HepG2 (cell line): Measurements from ENCODE around the gene ZBP1. TPM values are rescaled to one million over a fixed set of nuclear protein-coding genes. Genes with fewer than 3 reads are reported as not detected.
A peak's percentile ranks its signal among the peaks of the same experiment; 100 is the strongest.

Experiments used
- CERS6 ChIP-seq: sonication (generic); formaldehyde crosslinking; IDR thresholded peaks from 2 replicates; pipeline ENCODE4 v1.5.0; 2020; ENCODE audit warnings: missing genetic modification reagents
- FOXJ3 ChIP-seq: sonication (generic); formaldehyde crosslinking; IDR thresholded peaks from 2 replicates; pipeline ENCODE4 v1.4.0; 2020; ENCODE audit warnings: missing genetic modification reagents, mild to moderate bottlenecking, borderline replicate concordance
- GMEB2 ChIP-seq: IDR thresholded peaks from 2 replicates; pipeline ENCODE4 v1.6.1; 2016; ENCODE audit warnings: missing biosample characterization, missing genetic modification reagents, low read depth
- ISL2 ChIP-seq: sonication (generic); formaldehyde crosslinking; IDR thresholded peaks from 2 replicates; pipeline ENCODE4 v1.5.0; 2020; ENCODE audit warnings: missing genetic modification reagents
- KAT8 ChIP-seq: IDR thresholded peaks from 2 replicates; pipeline ENCODE4 v1.6.1; 2016; ENCODE audit warnings: missing genetic modification reagents, missing compliant biosample characterization
- KDM5A ChIP-seq: fragments of 200-600 bp; sonication (generic); IDR thresholded peaks from 2 replicates; pipeline ENCODE4 v1.7.0; 2018; ENCODE audit warnings: antibody characterized with exemption, mild to moderate bottlenecking, low read length, borderline replicate concordance
- KLF6 ChIP-seq: IDR thresholded peaks from 2 replicates; pipeline ENCODE4 v1.8.0; 2016; ENCODE audit warnings: missing biosample characterization, missing genetic modification reagents
- MXI1 ChIP-seq: IDR thresholded peaks from 3 replicates; pipeline ENCODE4 v1.6.1; 2012; ENCODE audit warnings: low read depth, low read length, inconsistent platforms, borderline replicate concordance
- NKX3-1 ChIP-seq: sonication (generic); formaldehyde crosslinking; IDR thresholded peaks from 2 replicates; pipeline ENCODE4 v1.5.0; 2020; ENCODE audit warnings: missing genetic modification reagents
- STAG1 ChIP-seq: sonication (generic); formaldehyde crosslinking; IDR thresholded peaks from 2 replicates; pipeline ENCODE4 v1.4.0; 2020; ENCODE audit warnings: missing genetic modification reagents
- TERF1 ChIP-seq: sonication (generic); formaldehyde crosslinking; IDR thresholded peaks from 2 replicates; pipeline ENCODE4 v1.8.0; 2022; ENCODE audit warnings: mild to moderate bottlenecking, missing genetic modification reagents, moderate library complexity
- ZBTB2 ChIP-seq: sonication (generic); formaldehyde crosslinking; IDR thresholded peaks from 2 replicates; pipeline ENCODE4 v1.8.0; 2022; ENCODE audit warnings: low read depth, missing genetic modification reagents
- ZBTB20 ChIP-seq: sonication (generic); formaldehyde crosslinking; IDR thresholded peaks from 2 replicates; pipeline ENCODE4 v1.8.1; 2023; ENCODE audit warnings: missing genetic modification reagents, low read depth, mild to moderate bottlenecking, borderline replicate concordance
- ZNF672 ChIP-seq: sonication (generic); formaldehyde crosslinking; IDR thresholded peaks from 2 replicates; pipeline ENCODE4 v1.8.1; 2022; ENCODE audit warnings: missing genetic modification reagents
- polyA plus RNA-seq, 8 experiments: library from polyadenylated mRNA; depleted of rRNA in 3 of 8; stranded (reverse) in 7 of 8; unstranded in 1 of 8; fragments of >200 nt; fragmentation: Illumina TruSeq in 4 of 8; extraction: Trizol in 4 of 8; gene quantifications; 2 replicates each; pipeline versions ENCODE4 v1.2.1 to v1.2.3, GENCODE V29; 2011 to 2016; ENCODE audit warnings: low read depth in 4 of 8, missing spikeins in 1 of 8, mixed read lengths in 1 of 8; ENCODE audit not compliant: insufficient read depth in 1 of 8
- total RNA-seq, 5 experiments: library from RNA; depleted of rRNA; stranded (reverse); fragments of >200 nt; fragmentation: Illumina TruSeq; extraction: Trizol; gene quantifications; 2 replicates each; pipeline ENCODE4 v1.2.3, GENCODE V29; 2016; ENCODE audit warnings: low read depth in 1 of 5
- TF ChIP-seq, protein P1 (sequence below): sonication (generic); formaldehyde crosslinking; IDR thresholded peaks from 2 replicates; pipeline ENCODE4 v1.5.1; 2020; ENCODE audit warnings: missing genetic modification reagents, mild to moderate bottlenecking, borderline replicate concordance
- TF ChIP-seq, protein P2 (sequence below): sonication (generic); formaldehyde crosslinking; IDR thresholded peaks from 2 replicates; pipeline ENCODE4 v1.5.0; 2020; ENCODE audit warnings: mild to moderate bottlenecking, missing genetic modification reagents

The ZBP1 gene
- total and polyA plus RNA-seq, 2 of the 13 experiments (the other 11 are each of a cell fraction or from before 2014, with no cell fraction given): not detected

GRCh38 chr20:57557926-57558613 lies 62.2 kb downstream of the ZBP1 start (continued):
- TF ChIP-seq, protein P1, sequence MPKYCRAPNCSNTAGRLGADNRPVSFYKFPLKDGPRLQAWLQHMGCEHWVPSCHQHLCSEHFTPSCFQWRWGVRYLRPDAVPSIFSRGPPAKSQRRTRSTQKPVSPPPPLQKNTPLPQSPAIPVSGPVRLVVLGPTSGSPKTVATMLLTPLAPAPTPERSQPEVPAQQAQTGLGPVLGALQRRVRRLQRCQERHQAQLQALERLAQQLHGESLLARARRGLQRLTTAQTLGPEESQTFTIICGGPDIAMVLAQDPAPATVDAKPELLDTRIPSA (CRISPR knock-in tag): no peak
- no peak for TF ChIP-seq ZBTB2 (CRISPR knock-in tag)
- TF ChIP-seq MXI1: peak; percentile 26; the same call in 1 of the 3 replicates
- no peak for TF ChIP-seq STAG1 (CRISPR knock-in tag)
- no peak for TF ChIP-seq NKX3-1 (CRISPR knock-in tag)
- TF ChIP-seq FOXJ3 (CRISPR knock-in tag): peak; percentile 1; the same call in 1 of the 2 replicates
- 0 out of 2 replicates have a peak, but pooled peaks have one; percentile 1 for TF ChIP-seq ISL2
- TF ChIP-seq TERF1: no peak
- TF ChIP-seq KLF6 (CRISPR knock-in tag): 0 out of 2 replicates have a peak, but pooled peaks have one; percentile 16
- no peak for TF ChIP-seq CERS6
- TF ChIP-seq KAT8 (CRISPR knock-in tag): peak; percentile 20; the same call in 1 of the 2 replicates
- no peak for TF ChIP-seq GMEB2 (CRISPR knock-in tag)
- TF ChIP-seq KDM5A: no peak
- TF ChIP-seq ZBTB20: no peak
- TF ChIP-seq, protein P2, sequence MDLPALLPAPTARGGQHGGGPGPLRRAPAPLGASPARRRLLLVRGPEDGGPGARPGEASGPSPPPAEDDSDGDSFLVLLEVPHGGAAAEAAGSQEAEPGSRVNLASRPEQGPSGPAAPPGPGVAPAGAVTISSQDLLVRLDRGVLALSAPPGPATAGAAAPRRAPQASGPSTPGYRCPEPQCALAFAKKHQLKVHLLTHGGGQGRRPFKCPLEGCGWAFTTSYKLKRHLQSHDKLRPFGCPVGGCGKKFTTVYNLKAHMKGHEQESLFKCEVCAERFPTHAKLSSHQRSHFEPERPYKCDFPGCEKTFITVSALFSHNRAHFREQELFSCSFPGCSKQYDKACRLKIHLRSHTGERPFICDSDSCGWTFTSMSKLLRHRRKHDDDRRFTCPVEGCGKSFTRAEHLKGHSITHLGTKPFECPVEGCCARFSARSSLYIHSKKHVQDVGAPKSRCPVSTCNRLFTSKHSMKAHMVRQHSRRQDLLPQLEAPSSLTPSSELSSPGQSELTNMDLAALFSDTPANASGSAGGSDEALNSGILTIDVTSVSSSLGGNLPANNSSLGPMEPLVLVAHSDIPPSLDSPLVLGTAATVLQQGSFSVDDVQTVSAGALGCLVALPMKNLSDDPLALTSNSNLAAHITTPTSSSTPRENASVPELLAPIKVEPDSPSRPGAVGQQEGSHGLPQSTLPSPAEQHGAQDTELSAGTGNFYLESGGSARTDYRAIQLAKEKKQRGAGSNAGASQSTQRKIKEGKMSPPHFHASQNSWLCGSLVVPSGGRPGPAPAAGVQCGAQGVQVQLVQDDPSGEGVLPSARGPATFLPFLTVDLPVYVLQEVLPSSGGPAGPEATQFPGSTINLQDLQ (CRISPR knock-in tag): no peak
- TF ChIP-seq ZNF672 (CRISPR knock-in tag): no peak
